T47D (cell line): ENCODE measurements around the gene TPST1.
"Not testable (repeated sequence)": the region's sequence is repeated elsewhere in the genome, so short reads cannot be mapped to it uniquely, and the experiment has no call there.

ENCODE experiments used
- DNase-seq, 2 experiments: peaks; one replicate each; pipeline versions ENCODE4 v3.0.0 to v3.0.0-alpha.2; 2011 to 2012; ENCODE audit warnings: low read depth in 1 of 2, low spot score in 1 of 2
- JUND ChIP-seq: IDR thresholded peaks from 2 replicates; pipeline ENCODE4 v1.6.1; 2012; ENCODE audit warnings: low read depth
- in situ Hi-C: cut with HindIII; loops from 2 replicates; pipeline ENCODE4 v1.10.0; 2016; ENCODE audit warnings: low sequenced_read_pairs, low pct_unique_long_range_greater_than_20kb

Gene TPST1

DNA sequence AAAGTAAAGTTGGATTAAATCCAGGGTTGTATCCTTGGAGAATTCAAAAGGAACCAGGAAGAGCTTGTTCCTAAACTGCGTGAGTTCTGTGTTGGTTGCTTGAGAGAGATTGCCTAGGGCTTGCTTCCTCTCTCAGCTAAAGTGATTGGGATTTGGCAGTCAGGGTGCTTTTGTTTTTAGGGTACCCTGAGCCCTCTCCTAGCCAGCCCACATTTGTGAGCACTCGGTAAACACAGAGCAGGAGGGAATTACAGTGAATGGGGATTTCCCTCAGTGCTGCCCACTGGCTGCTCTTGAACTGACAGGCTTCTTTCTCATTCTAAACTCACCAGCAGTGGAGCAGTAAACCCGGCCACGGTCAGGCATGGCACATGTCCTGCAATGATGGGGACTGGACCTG, 146.9 kb downstream of the TPST1 start:
- DNase-seq = peak; percentile 37 to 42
- in situ Hi-C loops = no loop called here
- no peak for TF ChIP-seq JUND

DNA sequence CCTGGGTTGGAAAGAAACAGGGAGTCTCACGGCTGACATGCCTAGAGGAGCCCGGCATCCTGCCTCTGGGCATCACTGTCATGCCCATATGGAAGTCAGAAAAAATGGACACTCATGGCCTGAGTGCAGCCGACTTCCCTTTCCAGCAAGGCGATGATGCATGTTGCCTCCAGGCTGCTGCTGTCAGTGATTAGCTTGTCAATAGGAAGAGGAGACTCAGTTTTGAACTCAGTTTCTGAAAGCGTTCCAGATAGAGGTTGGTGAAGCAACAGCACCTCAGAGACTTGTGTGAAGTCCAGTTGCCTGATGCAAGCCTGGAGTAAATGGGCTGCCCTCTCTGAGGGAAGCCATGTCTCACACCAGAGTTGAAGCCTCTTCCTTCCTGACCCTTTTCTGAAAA, 148.4 kb downstream of the TPST1 start:
- TF ChIP-seq JUND = no peak
- in situ Hi-C loops = no loop called here
- DNase-seq = no peak

DNA sequence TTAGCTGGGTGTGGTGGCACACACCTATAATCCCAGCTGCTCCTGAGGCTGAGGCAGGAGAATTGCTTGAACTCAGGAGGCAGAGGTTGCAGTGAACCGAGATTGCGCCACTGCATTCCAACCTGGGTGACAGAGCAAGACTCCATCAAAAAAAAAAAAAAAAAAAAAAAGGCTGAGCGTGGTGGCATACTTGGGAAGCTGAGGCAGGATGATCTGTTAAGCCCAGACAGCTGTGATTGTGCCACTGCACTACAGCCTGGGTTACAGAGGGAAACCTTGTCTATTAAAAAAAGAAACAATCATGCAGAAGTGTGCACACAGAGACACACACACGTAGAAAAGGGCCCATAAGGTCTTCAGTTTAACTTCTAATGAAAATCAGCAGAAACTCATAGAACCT, 150.6 kb downstream of the TPST1 start:
- DNase-seq = no peak
- in situ Hi-C loops = no loop called here
- no peak for TF ChIP-seq JUND

DNA sequence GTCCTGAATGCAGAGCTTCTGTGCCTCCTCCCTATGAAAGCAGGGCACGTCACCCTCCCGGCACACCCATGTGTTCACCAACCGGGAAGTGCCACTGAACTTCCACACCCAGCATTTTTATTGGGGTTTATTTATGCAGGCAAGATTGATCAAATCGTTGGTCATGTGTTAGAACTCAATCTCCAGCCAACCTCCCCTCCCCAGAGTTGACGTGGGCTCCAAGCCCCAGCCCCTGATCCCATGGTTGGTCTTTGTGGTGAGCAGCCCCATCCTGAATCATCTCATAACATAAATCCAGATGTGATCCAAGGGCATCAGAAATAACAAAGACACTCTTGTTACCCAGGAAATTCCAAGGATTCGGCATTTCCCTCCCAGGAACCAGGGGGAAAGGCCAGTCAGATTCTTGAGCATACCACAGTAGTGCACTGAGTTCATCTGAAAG, 151.2 kb downstream of the TPST1 start:
- in situ Hi-C loops = no loop called here
- TF ChIP-seq JUND = no peak
- no peak for DNase-seq

DNA sequence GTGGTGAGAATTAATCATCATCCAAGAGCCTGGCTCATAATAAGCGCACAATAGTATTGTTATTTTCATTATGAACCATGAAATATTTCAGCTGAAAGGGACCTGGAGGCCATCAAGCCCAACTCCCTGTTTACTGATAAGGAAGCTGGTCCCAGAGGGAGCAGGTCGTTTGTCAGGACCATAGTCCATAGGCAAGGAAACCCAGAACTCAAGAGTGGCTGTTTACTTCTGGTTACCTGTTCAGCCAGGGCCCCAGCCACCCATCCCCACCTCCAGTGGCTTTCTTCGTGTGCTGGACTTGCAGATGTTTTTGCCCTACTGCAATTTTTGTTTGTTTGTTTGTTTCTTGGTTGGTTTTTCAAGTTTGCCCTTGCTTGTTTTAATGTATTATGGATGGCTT, 152.0 kb downstream of the TPST1 start:
- in situ Hi-C loops = no loop called here
- TF ChIP-seq JUND = no peak
- no peak for DNase-seq

DNA sequence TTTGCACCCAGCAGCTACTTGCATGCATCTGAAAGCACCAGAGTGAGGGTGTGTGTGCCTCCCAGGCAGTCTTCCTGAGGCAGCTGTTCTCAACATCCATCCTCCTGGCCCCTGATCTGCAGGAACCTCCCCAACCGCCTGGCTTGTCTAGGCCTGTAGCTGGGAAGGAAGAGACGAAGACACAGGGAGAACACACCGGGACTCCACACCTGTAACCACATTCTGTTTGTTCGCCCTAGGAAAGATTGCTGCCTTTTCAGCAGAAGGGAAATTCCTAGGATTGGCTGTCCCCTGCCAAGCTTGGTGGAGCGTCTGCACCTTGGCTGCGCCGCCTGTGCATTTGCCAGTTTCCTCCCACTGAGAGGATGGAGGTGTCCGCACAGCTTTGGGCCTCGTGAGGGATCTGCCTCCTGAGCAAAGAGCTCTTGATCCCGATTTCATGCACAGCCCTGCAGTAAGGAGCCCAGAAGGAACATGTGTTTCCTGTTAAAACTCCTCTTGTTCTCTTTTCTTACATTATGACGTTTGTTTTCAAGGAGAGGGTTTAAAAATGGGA, 154.6 kb downstream of the TPST1 start:
- in situ Hi-C loops = no loop called here
- TF ChIP-seq JUND = no peak
- no peak for DNase-seq

DNA sequence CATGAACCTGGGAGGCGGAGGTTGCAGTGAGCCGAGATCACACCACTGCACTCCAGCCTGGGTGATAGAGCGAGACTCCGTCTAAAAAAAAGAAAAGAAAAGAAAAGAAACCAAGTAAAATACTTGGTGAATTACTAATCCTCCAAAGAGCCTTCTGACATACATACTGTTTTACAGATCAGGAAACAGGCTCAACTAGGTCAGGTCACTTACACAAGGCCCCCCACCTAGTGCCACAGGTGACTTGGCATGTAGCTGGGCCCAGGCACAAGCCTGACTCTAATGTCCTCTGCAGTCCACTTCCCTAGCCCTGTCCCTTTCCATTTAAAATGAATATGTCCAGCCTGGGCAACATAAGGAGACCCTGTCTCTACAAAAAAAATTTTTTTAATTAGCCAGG, 157.0 kb downstream of the TPST1 start:
- TF ChIP-seq JUND = no peak
- in situ Hi-C loops = no loop called here
- no peak for DNase-seq

DNA sequence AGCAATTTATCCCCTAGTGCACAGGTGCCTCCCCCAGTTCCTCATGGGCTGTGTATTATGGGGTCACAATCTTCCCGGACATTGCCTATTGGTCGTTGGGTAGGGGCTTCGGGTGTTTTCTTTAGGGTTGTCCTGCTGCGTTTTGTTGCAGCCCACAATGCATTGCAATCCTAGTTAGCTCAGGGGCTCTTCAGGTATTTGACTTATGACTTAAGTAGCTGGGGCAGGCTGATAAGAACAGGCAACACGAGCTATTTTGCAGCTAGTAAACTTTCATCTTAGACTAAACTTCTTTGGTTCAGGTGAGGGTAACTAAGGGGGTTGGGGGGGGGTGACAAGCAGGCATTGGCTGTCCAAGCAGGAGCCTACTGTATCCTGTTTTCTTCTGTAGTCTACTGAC, 158.5 kb downstream of the TPST1 start:
- in situ Hi-C loops = no loop called here
- TF ChIP-seq JUND = no peak
- no peak for DNase-seq

DNA sequence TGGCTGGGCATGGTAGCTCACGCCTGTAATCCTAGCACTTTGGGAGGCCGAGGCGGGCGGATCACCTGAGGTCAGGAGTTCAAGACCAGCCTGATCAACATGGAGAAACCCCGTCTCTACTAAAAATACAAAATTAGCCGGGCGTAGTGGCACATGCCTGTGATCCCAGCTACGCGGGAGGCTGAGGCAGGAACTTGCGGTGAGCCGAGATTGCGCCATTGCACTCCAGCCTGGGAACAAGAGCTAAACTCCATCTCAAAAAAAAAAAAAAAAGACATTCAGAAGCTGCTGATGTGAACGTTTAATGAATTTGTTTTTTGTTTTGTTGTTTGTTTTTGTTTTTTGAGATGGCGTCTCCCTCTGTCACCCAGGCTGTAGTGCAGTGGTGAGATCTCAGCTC, 159.9 kb downstream of the TPST1 start:
- DNase-seq, in situ Hi-C loops: not testable (repeated sequence)

DNA sequence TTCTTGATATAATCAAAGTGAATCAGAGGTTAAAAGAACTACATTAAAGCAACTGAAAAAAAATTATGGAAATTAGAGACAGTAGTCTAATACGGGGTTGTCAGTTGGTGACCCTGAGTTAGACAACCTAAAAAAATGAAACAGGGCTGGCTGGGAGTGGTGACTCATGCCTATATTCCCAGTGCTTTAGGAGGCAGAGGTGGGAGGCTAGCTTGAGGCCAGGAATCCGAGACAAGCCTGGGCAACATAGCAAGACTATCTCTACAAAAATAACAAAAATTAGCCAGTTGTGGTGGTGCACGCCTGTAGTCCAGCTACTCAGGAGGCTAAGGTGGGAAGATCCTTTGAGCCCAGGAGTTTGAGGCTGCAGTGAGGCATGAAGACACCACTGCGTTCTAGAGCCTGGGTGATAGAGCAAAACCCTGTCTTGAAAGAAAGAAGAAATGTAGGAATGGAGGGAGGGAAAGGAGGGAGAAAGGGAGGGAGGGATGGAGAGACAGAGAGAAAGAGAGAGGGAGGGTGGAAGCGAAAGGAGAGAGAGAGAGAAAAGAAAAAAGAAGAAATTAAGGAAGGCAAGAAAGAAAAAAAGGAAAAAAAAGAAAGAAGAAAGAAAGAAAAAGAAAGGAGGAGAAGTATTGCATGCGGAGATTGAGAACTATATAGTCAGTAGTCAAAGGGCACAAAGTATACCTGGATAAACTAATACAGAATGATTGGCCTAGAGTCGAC, 166.1 kb downstream of the TPST1 start:
- TF ChIP-seq JUND = no peak
- in situ Hi-C loops = no loop called here

DNA sequence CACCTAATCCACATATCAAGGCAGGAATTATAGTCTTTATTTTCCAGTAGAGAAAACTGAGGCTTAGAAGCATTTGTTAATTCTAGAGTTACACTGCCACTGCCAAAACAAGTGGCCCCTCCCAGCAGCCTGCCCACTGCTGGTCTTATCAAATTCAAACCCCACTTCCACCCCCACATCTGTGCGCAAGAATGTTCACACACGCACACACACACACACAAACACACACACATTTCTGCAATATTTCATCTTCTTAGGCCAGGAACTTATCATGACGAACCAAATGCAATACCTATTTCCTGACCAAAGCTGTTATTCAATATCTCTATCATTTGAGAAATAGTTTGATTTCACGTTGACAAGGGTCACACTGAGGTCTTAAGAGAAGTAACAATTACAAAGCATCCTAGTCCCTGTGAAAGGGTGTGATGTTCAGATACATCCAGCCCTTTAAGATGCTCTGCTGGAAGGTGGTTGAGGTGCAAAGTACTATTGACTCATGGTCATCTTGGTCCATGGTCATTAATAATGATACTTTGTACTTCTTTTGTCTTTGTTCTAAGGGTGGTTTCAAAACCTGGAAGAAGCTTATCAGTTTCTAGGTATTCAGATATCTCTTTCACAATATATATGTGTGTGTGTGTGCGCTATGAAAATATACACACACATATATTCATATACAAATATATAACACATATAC, 169.2 kb downstream of the TPST1 start:
- in situ Hi-C loops, DNase-seq: not testable (repeated sequence)

More for the DNA sequence above, 166.1 kb downstream of the TPST1 start:
- DNase-seq = no peak

DNA sequence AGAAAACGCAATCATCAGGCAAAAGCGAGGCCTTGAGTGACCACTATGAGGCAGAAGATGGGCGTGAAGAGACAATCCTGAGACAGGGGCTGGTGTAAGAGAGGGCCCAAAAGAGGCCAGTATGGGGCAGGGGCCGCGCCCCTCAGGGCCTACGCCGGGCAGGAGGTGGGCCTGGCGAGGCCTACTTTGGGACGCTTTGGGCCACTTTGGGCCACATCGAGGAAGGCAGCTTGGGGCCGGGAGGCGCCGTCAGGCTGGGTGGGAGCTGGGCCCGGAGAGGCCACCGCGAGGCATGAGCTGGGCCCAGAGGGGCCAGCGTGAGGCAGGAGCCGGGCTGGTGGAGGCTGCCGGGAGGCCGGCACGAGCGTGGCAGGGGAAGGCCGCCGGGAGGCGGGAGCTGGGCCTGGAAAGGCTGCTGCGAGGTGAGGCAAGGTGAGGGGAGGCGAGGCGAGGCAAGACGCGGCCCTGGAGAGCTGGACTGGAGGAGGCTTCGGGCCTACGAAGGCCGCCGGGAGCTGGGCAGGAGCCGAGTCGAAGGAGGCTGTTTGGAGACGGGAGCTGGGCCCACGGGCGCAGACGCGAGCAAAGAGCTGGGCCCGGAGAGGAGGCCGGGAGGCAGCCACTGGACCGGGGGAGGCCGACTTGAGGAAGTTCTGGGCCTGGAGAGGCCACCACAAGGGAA, 171.3 kb downstream of the TPST1 start:
- no peak for TF ChIP-seq JUND
- in situ Hi-C loops = no loop called here
- DNase-seq = no peak

DNA sequence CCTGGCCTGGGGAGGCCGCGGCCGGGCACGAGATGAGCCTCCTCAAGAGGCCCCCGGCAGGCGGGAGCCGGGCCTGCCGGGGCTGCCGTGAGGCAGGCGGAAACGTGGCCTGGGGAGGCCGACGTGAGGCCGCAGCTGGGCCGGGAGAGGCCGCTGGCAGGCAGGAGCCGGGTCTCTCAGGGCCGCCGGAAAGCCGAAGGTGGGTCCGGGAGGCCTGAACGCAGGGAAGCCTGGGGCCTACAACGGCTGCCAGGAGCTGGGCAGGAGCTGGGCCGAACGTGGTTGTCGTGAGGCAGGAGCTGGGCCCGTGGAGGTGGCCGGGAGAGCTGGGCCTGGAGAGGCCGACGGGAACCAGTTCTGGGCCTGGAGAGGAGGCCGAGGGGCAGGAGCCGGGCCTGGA, 171.9 kb downstream of the TPST1 start:
- DNase-seq = no peak
- in situ Hi-C loops = no loop called here
- TF ChIP-seq JUND = no peak
